HEK293 (cell line): Measurements from ENCODE around the gene PRTG.

Experiments
- CTCF ChIA-PET: fragments of 350-600 bp; formaldehyde crosslinking; extraction: SDS; loops from one replicate; lab custom pipeline; 2021; ENCODE audit warnings: antibody characterized with exemption; lab: Yijun Ruan, JAX
- POLR2A ChIA-PET: fragments of 300-600 bp; formaldehyde crosslinking; extraction: SDS; loops from one replicate; lab custom pipeline; 2020; ENCODE audit warnings: antibody characterized with exemption, inconsistent platforms; lab: Yijun Ruan, JAX
- H3K27ac ChIP-seq: fragments of 200-500 bp; sonication (Bioruptor generic); 2 replicates; pipeline ENCODE4 v1.5.1; 2014; ENCODE audit warnings: low read depth, low read length, control low read depth, inconsistent platforms; ENCODE audit errors: extremely low read depth
- H3K36me3 ChIP-seq, 2 experiments: fragments of 200-500 bp in 1 of 2; sonication (Bioruptor generic) in 1 of 2; 1 replicate in 1 of 2; 2 replicates in 1 of 2; pipeline ENCODE4 v1.5.1; 2014 to 2017; ENCODE audit warnings: inconsistent platforms in 2 of 2, low read length in 2 of 2; ENCODE audit not compliant: control insufficient read depth in 2 of 2, insufficient read depth in 1 of 2
- H3K4me1 ChIP-seq: fragments of 200-500 bp; sonication (Bioruptor generic); 2 replicates; pipeline ENCODE4 v1.5.1; 2014; ENCODE audit warnings: mild to moderate bottlenecking, low read length, inconsistent platforms; ENCODE audit not compliant: control insufficient read depth, insufficient read depth
- H3K4me3 ChIP-seq: 2 replicates; pipeline ENCODE4 v1.5.1; 2011; ENCODE audit warnings: low read depth, mild to moderate bottlenecking, control low read depth, low read length, moderate library complexity
- H3K9me3 ChIP-seq: fragments of 200-500 bp; sonication (Bioruptor generic); 2 replicates; pipeline ENCODE4 v1.5.1; 2014; ENCODE audit warnings: low read depth, low read length, inconsistent platforms; ENCODE audit not compliant: control insufficient read depth, insufficient read depth
- KLF1 ChIP-seq: fragments of 450-650 bp; formaldehyde crosslinking; IDR thresholded peaks from 2 replicates; pipeline ENCODE4 v1.5.1; 2016; ENCODE audit warnings: missing biosample characterization, missing genetic modification characterization
- KLF8 ChIP-seq: fragments of 450-650 bp; formaldehyde crosslinking; IDR thresholded peaks from 2 replicates; pipeline ENCODE4 v1.5.1; 2016; ENCODE audit warnings: missing biosample characterization, missing genetic modification characterization
- KLF9 ChIP-seq: fragments of 450-650 bp; formaldehyde crosslinking; IDR thresholded peaks from 2 replicates; pipeline ENCODE4 v1.5.1; 2016; ENCODE audit warnings: missing biosample characterization, missing genetic modification characterization, low read depth
- REPIN1 ChIP-seq: fragments of 450-650 bp; formaldehyde crosslinking; IDR thresholded peaks from 2 replicates; pipeline ENCODE4 v1.5.1; 2017; ENCODE audit warnings: missing biosample characterization, missing genetic modification characterization, low read depth
- SCRT1 ChIP-seq: fragments of 450-650 bp; formaldehyde crosslinking; IDR thresholded peaks from 2 replicates; pipeline ENCODE4 v1.5.1; 2016; ENCODE audit warnings: missing biosample characterization, missing genetic modification characterization, borderline replicate concordance
- ZIC2 ChIP-seq: fragments of 450-650 bp; formaldehyde crosslinking; IDR thresholded peaks from 2 replicates; pipeline ENCODE4 v1.5.1; 2016; ENCODE audit warnings: missing biosample characterization, missing genetic modification characterization
- ZNF174 ChIP-seq: fragments of 450-650 bp; formaldehyde crosslinking; IDR thresholded peaks from 2 replicates; pipeline ENCODE4 v1.5.0; 2017; ENCODE audit warnings: missing biosample characterization, mild to moderate bottlenecking, missing genetic modification characterization
- ZNF184 ChIP-seq: fragments of 450-650 bp; IDR thresholded peaks from 2 replicates; pipeline ENCODE4 v1.5.1; 2018; ENCODE audit warnings: missing biosample characterization, mild to moderate bottlenecking, missing genetic modification characterization
- ZNF223 ChIP-seq: fragments of 450-650 bp; formaldehyde crosslinking; IDR thresholded peaks from 2 replicates; pipeline ENCODE4 v1.5.1; 2016; ENCODE audit warnings: missing biosample characterization, missing genetic modification characterization
- ZNF23 ChIP-seq: fragments of 450-650 bp; formaldehyde crosslinking; IDR thresholded peaks from 2 replicates; pipeline ENCODE4 v1.5.1; 2016; ENCODE audit warnings: missing biosample characterization, missing genetic modification characterization, borderline replicate concordance
- ZNF335 ChIP-seq: fragments of 450-650 bp; formaldehyde crosslinking; conservative IDR thresholded peaks from 2 replicates; pipeline ENCODE4 v1.5.1; 2016; ENCODE audit warnings: missing biosample characterization, missing genetic modification characterization
- ZNF362 ChIP-seq: fragments of 450-650 bp; formaldehyde crosslinking; IDR thresholded peaks from 2 replicates; pipeline ENCODE4 v1.5.1; 2016; ENCODE audit warnings: missing biosample characterization, missing genetic modification characterization
- ZNF37A ChIP-seq: fragments of 450-650 bp; IDR thresholded peaks from 2 replicates; pipeline ENCODE4 v1.5.1; 2018; ENCODE audit warnings: missing biosample characterization, missing genetic modification characterization
- ZNF510 ChIP-seq: fragments of 450-650 bp; formaldehyde crosslinking; IDR thresholded peaks from 2 replicates; pipeline ENCODE4 v1.5.1; 2018; ENCODE audit warnings: mild to moderate bottlenecking, missing genetic modification characterization, missing biosample characterization; ENCODE audit not compliant: insufficient replicate concordance
- ZNF549 ChIP-seq: fragments of 450-650 bp; IDR thresholded peaks from 2 replicates; pipeline ENCODE4 v1.5.1; 2018; ENCODE audit warnings: missing biosample characterization, missing genetic modification characterization, mild to moderate bottlenecking, inconsistent platforms, moderate library complexity
- ZNF664 ChIP-seq: fragments of 450-650 bp; formaldehyde crosslinking; IDR thresholded peaks from 2 replicates; pipeline ENCODE4 v1.5.1; 2016; ENCODE audit warnings: missing biosample characterization, missing genetic modification characterization
- ZSCAN23 ChIP-seq: fragments of 450-650 bp; formaldehyde crosslinking; IDR thresholded peaks from 2 replicates; pipeline ENCODE4 v1.5.1; 2016; ENCODE audit warnings: missing biosample characterization, missing genetic modification characterization
- TF ChIP-seq, protein P1 (sequence below): fragments of 450-650 bp; formaldehyde crosslinking; IDR thresholded peaks from 2 replicates; pipeline ENCODE4 v1.5.1; 2016; ENCODE audit warnings: missing biosample characterization, missing genetic modification characterization
- TF ChIP-seq, protein P2 (sequence below): fragments of 450-650 bp; formaldehyde crosslinking; IDR thresholded peaks from 2 replicates; pipeline ENCODE4 v1.5.1; 2017; ENCODE audit warnings: missing biosample characterization, missing genetic modification characterization

The PRTG gene

GRCh38 chr15:55685286-55685685 is 57.7 kb downstream of the PRTG start:
- CTCF ChIA-PET: no interaction called here
- POLR2A ChIA-PET: no interaction called here

GRCh38 chr15:55683376-55683775 is 59.6 kb downstream of the PRTG start:
- TF ChIP-seq, protein P1, sequence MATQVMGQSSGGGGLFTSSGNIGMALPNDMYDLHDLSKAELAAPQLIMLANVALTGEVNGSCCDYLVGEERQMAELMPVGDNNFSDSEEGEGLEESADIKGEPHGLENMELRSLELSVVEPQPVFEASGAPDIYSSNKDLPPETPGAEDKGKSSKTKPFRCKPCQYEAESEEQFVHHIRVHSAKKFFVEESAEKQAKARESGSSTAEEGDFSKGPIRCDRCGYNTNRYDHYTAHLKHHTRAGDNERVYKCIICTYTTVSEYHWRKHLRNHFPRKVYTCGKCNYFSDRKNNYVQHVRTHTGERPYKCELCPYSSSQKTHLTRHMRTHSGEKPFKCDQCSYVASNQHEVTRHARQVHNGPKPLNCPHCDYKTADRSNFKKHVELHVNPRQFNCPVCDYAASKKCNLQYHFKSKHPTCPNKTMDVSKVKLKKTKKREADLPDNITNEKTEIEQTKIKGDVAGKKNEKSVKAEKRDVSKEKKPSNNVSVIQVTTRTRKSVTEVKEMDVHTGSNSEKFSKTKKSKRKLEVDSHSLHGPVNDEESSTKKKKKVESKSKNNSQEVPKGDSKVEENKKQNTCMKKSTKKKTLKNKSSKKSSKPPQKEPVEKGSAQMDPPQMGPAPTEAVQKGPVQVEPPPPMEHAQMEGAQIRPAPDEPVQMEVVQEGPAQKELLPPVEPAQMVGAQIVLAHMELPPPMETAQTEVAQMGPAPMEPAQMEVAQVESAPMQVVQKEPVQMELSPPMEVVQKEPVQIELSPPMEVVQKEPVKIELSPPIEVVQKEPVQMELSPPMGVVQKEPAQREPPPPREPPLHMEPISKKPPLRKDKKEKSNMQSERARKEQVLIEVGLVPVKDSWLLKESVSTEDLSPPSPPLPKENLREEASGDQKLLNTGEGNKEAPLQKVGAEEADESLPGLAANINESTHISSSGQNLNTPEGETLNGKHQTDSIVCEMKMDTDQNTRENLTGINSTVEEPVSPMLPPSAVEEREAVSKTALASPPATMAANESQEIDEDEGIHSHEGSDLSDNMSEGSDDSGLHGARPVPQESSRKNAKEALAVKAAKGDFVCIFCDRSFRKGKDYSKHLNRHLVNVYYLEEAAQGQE (tag by site-specific recombination): no peak
- TF ChIP-seq ZNF174 (tag by site-specific recombination) (no peak), KLF8 (no peak), ZNF23 (tag by site-specific recombination) (no peak), ZNF37A (tag by site-specific recombination) (no peak), ZNF664 (tag by site-specific recombination) (0 out of 2 replicates have a peak, but pooled peaks have one; percentile 11), ZSCAN23 (no peak)
- TF ChIP-seq, all 188 proteins: peak for 1

More at GRCh38 chr15:55685286-55685685, 57.7 kb downstream of the PRTG start:
- Histone ChIP-seq H3K9me3 (no peaks in the 10 kb centered on the region), H3K4me3 (no peak overlapping the region), H3K27ac (no peak overlapping the region)
- no peak for TF ChIP-seq ZNF335 (tag by site-specific recombination)
- TF ChIP-seq, protein P2, sequence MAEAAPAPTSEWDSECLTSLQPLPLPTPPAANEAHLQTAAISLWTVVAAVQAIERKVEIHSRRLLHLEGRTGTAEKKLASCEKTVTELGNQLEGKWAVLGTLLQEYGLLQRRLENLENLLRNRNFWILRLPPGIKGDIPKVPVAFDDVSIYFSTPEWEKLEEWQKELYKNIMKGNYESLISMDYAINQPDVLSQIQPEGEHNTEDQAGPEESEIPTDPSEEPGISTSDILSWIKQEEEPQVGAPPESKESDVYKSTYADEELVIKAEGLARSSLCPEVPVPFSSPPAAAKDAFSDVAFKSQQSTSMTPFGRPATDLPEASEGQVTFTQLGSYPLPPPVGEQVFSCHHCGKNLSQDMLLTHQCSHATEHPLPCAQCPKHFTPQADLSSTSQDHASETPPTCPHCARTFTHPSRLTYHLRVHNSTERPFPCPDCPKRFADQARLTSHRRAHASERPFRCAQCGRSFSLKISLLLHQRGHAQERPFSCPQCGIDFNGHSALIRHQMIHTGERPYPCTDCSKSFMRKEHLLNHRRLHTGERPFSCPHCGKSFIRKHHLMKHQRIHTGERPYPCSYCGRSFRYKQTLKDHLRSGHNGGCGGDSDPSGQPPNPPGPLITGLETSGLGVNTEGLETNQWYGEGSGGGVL (tag by site-specific recombination): no peak
- TF ChIP-seq KLF9 (tag by site-specific recombination): no peak
- TF ChIP-seq KLF1 (tag by site-specific recombination): no peak
- no peak for TF ChIP-seq ZNF223 (tag by site-specific recombination)
- no peak for TF ChIP-seq ZNF362 (tag by site-specific recombination)
- TF ChIP-seq REPIN1 (tag by site-specific recombination): no peak
- no peak for TF ChIP-seq SCRT1 (tag by site-specific recombination)
- TF ChIP-seq ZNF549 (tag by site-specific recombination): no peak
- TF ChIP-seq ZIC2 (tag by site-specific recombination): no peak
- no peak for TF ChIP-seq ZNF184 (tag by site-specific recombination)
- no peak for TF ChIP-seq ZNF510 (tag by site-specific recombination)
- TF ChIP-seq, all 188 proteins: peak for 0
- peaks cover 0 to 3% of the 10 kb centered on the region in 2 experiments; a peak in 1 of 3 replicates for H3K36me3 ChIP-seq
- 0 out of 2 replicates have a peak, but pooled peaks cover 5% of the 10 kb centered on the region for H3K4me1 ChIP-seq

More at GRCh38 chr15:55683376-55683775, 59.6 kb downstream of the PRTG start:
- POLR2A ChIA-PET: no interaction called here
- Histone ChIP-seq H3K4me3 (no peak overlapping the region), H3K4me1 (0 out of 2 replicates have a peak, but pooled peaks cover 5% of the 10 kb centered on the region), H3K9me3 (no peaks in the 10 kb centered on the region), H3K36me3 (peaks cover 0 to 10% of the 10 kb centered on the region in 2 experiments; a peak in 1 of 3 replicates), H3K27ac (no peak overlapping the region)
- CTCF ChIA-PET: no interaction called here
